ENCODE measurements around the gene NHLRC3. TPM values are rescaled to one million over a fixed set of nuclear protein-coding genes. Genes with fewer than 3 reads are reported as not detected.
"Not testable (repeated sequence)": the region's sequence is repeated elsewhere in the genome, so short reads cannot be mapped to it uniquely, and the experiment has no call there.

Gene NHLRC3
- polyA plus RNA-seq, 1 donor: 88.7 TPM

- no peak for DNase-seq
These were observed 1.9 kb downstream of the NHLRC3 start for GRCh38 chr13:39040206-39040605.

DNA sequence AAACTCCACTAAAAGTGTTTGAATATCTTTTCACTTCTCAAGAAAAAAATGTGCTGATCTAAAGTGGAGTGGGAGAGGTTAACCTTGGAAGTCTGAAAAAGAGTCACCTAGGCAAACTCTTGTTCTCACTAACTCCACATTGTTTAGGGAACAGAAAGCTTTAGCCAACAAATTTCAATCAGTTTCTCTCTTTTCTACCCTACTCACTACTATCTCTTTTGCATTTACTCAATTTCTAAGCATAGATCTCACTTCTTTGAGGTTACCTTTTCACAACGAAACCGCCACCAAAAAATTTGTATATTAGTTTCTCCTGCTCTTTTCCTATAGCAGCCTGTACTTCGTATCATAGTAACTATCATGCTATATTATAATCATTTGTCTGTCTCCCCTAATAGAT, 6.3 kb downstream of the NHLRC3 start:
- no peak for DNase-seq

DNA sequence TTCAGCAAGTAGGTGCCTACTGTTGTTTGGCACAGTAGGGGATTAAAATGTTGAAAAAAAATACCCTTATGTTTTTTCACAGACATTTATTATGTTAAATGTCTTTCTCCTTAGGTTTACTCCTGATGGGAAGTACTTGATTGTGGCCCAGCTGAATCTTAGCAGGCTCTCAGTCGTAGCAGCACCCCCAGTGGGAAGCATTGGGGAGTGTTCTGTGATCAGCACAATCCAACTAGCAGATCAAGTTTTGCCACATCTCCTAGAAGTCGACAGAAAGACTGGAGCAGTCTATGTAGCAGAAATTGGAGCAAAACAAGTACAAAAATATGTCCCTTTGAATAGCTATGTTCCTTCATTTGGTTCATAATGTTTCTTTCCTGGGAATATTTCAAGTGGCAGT, 9.3 kb downstream of the NHLRC3 start:
- peak; percentile 18 for DNase-seq

DNA sequence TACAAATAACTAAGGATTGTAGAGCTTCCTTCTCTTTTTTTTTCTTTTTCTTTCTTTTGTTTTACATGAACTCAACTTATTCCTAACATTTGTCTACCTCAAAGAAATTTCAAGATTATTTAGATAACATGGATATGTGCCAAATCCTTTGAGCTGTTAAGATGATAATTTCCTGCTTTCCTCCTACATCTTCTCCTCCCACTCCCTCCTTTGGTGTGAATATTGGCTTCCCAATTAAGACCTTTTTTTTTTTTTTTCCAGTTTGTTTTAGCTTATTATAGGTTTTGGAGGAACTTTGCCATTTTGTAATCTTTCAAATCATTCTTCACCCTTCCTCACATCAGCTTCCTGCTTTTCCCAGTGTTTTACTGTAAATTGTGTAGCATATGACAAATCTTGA, 10.6 kb downstream of the NHLRC3 start:
- DNase-seq: no peak

DNA sequence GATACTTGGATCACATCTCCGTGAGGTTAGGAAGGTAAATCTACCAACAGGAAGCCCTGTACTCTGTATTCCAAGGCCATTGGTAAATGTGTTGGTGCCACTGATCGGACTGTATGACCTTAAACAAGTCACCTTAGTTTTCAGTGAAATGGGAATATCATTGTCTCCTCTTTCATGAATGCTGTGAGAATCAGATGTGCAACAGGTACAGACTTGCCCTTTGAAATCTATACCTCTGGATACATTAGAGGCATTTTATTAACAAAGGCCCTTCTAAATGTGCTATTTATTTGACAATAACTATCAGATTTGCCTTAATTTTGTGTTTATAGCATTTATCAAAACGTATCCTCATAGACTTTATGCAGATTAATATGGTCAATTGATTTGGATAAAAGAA, 11.0 kb downstream of the NHLRC3 start:
- DNase-seq: no peak

DNA sequence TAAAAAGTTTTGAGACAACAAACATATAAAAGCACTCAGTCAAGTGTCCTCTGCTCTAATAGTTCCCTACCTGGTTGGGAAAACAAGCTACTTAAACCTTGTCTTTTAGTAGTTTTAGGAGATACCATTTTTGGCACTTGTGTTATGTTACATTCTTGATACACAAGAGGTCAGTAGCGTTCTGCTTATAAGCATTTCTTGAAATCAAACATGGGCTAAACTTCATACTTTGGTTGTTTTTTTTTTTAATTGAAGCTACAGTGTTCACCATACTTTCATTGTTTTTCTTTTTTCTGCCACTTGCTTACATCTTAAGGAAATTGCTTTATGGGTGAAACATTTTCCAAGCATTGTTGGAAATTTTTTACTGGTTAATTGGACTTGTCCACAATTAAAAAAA, 12.9 kb downstream of the NHLRC3 start:
- peak; percentile 39 for DNase-seq

- no peak for DNase-seq
These were observed 14.7 kb downstream of the NHLRC3 start for GRCh38 chr13:39052944-39053343.

GRCh38 chr13:39054112-39054511, 15.9 kb downstream of the NHLRC3 start:
- no peak for DNase-seq

DNA sequence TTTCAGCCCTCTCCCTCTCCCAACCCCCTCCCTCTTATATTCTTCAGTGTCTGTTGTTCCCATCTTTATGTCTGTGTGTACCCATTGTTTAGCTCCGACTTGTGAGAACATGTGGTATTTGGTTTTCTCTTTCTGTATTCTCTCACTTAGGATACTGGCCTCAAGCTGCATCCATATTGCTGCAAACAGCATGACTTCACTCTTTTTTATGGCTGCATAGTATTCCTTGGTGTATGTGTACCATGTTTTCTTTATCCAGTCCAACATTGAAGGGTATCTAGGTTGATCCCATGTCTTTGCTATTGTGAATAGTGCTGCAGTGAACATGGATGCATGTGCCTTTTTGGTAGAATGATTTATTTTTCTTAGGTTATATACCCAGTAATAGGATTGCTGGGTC, 17.8 kb downstream of the NHLRC3 start:
- no peak for DNase-seq

DNA sequence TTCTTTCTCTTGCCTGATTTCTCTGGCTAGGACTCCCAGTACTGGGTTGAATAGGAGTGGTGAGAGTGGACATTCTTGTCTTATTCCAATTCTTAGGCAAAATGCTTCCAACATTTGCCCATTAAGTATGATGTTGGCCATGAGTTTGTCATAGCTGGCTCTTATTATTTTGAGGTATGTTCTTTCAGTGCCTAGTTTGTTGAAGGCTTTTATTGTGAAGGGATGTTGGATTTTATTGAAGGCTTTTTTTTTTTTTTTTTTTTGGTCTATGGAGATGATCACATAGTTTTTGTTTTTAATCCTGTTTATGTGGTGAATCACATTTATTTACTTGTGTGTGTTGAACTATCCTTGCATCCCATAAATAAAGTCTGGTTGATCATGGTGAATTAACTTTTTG, 19.8 kb downstream of the NHLRC3 start:
- DNase-seq: no peak

DNA sequence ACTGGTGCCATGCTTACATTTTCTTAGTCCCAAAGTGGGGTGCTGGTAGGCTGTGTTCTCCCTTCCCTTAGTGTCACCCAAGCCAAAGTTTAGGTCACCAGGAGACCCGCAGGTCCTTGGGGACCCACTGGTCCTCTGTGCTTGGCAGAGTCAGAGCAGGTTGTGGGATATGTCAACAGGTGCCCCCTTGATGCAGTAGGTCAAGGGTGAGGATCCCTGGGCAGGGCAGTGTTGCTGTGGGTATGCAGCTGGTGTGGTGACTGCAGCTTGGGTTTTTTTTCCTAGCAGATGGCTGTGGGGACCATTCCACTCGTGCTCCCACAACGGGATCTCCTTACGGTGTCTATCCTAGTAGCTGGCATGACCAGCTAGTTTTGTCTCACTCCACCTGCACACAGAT, 23.7 kb downstream of the NHLRC3 start:
- no peak for DNase-seq

GRCh38 chr13:39072842-39073241, 34.6 kb downstream of the NHLRC3 start:
- DNase-seq: no peak

GRCh38 chr13:39073983-39074382, 35.7 kb downstream of the NHLRC3 start:
- DNase-seq: no peak

GRCh38 chr13:39086251-39086945, 48.1 kb downstream of the NHLRC3 start:
- DNase-seq: not testable (repeated sequence)

- no peak for DNase-seq
These were observed 53.3 kb downstream of the NHLRC3 start for GRCh38 chr13:39091586-39091985.

DNA sequence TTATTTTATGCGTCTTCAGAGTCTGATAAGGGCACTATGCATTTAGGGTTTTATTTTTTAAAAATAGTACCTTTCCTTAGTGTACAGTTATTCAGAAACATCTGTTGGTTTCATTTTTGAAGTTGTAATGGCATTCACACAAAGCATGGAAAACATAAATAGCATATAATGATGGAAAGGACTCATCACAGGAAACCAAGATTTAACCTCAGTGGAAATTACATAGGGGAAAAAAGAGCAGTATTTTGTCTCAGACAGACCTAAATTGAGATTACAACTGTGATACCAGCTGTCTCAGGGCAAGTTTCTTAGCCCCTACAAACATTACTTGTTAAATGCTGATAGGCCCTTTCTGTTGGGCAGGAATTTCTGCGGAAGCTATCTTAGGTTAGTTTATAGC, 57.2 kb downstream of the NHLRC3 start:
- no peak for DNase-seq

GRCh38 chr13:39099231-39099630, 61.0 kb downstream of the NHLRC3 start:
- DNase-seq: no peak

Other genes with a start within 250 kb of the NHLRC3 start
- not detected for gene STOML3, start 47.6 kb upstream of the NHLRC3 start, polyA plus RNA-seq (ENCODE audit: insufficient read length)
- gene PROSER1, start 367 bp upstream of the NHLRC3 start, polyA plus RNA-seq (ENCODE audit: insufficient read length): 54.2 TPM

Measured in left kidney (tissue), 2 donors.